Left lung (tissue), 10 donors: ENCODE measurements around the gene EPHA7. TPM values are rescaled to one million over a fixed set of nuclear protein-coding genes. Genes with fewer than 3 reads are reported as not detected.

Experiments used
- ATAC-seq: fragments of 200-7000 bp; cut with Tn5 transposase; one replicate; pipeline ENCODE4 v1.9.1; 2020; ENCODE audit warnings: moderate library complexity
- DNase-seq, 4 donors: peaks; one replicate each; pipeline ENCODE4 v3.0.0-alpha.2; 2013 to 2020
- H3K27ac ChIP-seq, 2 donors: fragments of 200-600 bp; sonication (generic) in 1 of 2; one replicate each; pipeline versions ENCODE4 v1.5.0 to v1.8.0; 2020 to 2021
- H3K27me3 ChIP-seq, 2 donors: fragments of 200-600 bp; sonication (generic) in 1 of 2; one replicate each; pipeline versions ENCODE4 v1.5.0 to v1.8.0; 2020 to 2021
- H3K36me3 ChIP-seq, 2 donors: fragments of 200-600 bp; sonication (generic) in 1 of 2; one replicate each; pipeline versions ENCODE4 v1.5.0 to v1.8.0; 2020 to 2021
- H3K4me1 ChIP-seq, 2 donors: fragments of 200-600 bp; one replicate each; pipeline ENCODE4 v1.8.0; 2021
- H3K4me3 ChIP-seq, 2 donors: fragments of 200-600 bp; sonication (generic) in 1 of 2; one replicate each; pipeline versions ENCODE4 v1.5.0 to v1.8.0; 2020 to 2021; ENCODE audit warnings: mild to moderate bottlenecking in 1 of 2
- H3K9me3 ChIP-seq, 2 donors: fragments of 200-600 bp; sonication (generic) in 1 of 2; one replicate each; pipeline versions ENCODE4 v1.5.0 to v1.8.0; 2020 to 2021
- intact Hi-C, 2 donors: fragments of 100-400 bp; cut with DNase I; formaldehyde crosslinking; loops; one replicate each; pipeline versions ENCODE4 v1.11.2 to v1.14.2; 2022
- polyA plus RNA-seq, 6 donors: library from polyadenylated mRNA; unstranded; fragments of 120-200 nt; gene quantifications; one replicate each; pipeline ENCODE4 v1.2.1, GENCODE V29; 2013; ENCODE audit not compliant: insufficient read length in 6 of 6
- total RNA-seq, 2 donors: library from RNA; stranded (reverse); fragmentation: NEBNext Ultra II Directional; extraction: Animal tissue kit (Norgen Biotek cat#: 25700); gene quantifications; one replicate each; pipeline ENCODE4 v1.2.1, GENCODE V29; 2021
- TF ChIP-seq, protein P1 (sequence below), 2 donors: fragments of 200-600 bp; sonication (generic) in 1 of 2; IDR thresholded peaks; one replicate each; pipeline versions ENCODE4 v1.5.0 to v1.8.0; 2021; ENCODE audit warnings: antibody characterized with exemption in 2 of 2
- donor health status: DM: no; HTN: yes; CAD: no.
- donor health status: DM: no; HTN: no; CAD: no.

The EPHA7 gene
- total and polyA plus RNA-seq, 8 donors = 0.09 to 23.9 (median 19.3) TPM

DNA sequence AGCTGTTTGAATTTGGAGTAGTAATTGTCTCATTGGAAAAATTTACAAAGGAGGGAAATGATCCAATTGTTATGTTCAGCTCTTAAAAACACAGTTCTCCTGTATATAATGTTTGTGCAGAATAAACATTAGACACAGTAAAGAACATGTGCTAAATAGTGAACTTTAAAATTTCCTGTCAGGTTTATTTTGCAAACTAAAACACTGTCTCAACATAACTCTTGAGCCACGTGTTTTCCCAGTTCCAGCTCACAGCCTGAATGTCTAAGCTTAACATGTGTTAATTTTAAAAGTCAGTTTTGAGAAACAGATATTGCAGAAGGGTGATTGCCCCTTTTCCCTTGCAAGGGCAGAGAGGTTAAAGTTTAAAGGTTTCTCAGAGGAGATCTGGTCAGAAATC is 20.6 kb downstream of the EPHA7 start:
- ATAC-seq (no peak), DNase-seq (no peak)
- Histone ChIP-seq H3K9me3 (no peaks in the 10 kb centered on the region), H3K4me1 (no peaks in the 10 kb centered on the region), H3K27ac (no peak overlapping the region), H3K36me3 (no peaks in the 10 kb centered on the region), H3K27me3 (no peaks in the 10 kb centered on the region), H3K4me3 (no peak overlapping the region)
- intact Hi-C loops = no loop called here
- TF ChIP-seq, protein P1, sequence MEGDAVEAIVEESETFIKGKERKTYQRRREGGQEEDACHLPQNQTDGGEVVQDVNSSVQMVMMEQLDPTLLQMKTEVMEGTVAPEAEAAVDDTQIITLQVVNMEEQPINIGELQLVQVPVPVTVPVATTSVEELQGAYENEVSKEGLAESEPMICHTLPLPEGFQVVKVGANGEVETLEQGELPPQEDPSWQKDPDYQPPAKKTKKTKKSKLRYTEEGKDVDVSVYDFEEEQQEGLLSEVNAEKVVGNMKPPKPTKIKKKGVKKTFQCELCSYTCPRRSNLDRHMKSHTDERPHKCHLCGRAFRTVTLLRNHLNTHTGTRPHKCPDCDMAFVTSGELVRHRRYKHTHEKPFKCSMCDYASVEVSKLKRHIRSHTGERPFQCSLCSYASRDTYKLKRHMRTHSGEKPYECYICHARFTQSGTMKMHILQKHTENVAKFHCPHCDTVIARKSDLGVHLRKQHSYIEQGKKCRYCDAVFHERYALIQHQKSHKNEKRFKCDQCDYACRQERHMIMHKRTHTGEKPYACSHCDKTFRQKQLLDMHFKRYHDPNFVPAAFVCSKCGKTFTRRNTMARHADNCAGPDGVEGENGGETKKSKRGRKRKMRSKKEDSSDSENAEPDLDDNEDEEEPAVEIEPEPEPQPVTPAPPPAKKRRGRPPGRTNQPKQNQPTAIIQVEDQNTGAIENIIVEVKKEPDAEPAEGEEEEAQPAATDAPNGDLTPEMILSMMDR (IDR thresholded peaks at IDR 0.05) = no peak

DNA sequence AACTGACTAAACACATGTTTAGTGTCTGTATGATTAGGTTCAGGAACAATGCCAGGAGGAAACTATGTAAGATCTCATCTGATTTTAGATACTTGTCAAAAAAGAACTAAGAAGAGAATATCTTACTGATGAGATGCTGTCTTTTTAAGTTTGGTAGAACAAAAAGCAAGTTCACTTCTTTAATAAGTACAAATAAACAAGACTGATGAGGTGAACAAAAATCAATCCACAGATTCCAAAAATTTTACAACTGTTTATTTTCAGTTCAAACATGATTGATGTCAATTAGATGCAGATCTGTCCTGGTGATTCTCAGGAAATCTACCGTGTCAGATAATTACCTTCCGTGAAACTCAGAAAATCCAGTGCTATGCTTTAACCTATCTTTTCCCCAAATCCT is 24.9 kb downstream of the EPHA7 start:
- ATAC-seq (no peak), DNase-seq (no peak)
- Histone ChIP-seq H3K4me1 (no peaks in the 10 kb centered on the region), H3K36me3 (no peaks in the 10 kb centered on the region), H3K27me3 (no peaks in the 10 kb centered on the region), H3K27ac (no peak overlapping the region), H3K9me3 (no peaks in the 10 kb centered on the region), H3K4me3 (no peak overlapping the region)
- TF ChIP-seq, protein P1 (IDR thresholded peaks at IDR 0.05) = no peak
- intact Hi-C loops = no loop called here

DNA sequence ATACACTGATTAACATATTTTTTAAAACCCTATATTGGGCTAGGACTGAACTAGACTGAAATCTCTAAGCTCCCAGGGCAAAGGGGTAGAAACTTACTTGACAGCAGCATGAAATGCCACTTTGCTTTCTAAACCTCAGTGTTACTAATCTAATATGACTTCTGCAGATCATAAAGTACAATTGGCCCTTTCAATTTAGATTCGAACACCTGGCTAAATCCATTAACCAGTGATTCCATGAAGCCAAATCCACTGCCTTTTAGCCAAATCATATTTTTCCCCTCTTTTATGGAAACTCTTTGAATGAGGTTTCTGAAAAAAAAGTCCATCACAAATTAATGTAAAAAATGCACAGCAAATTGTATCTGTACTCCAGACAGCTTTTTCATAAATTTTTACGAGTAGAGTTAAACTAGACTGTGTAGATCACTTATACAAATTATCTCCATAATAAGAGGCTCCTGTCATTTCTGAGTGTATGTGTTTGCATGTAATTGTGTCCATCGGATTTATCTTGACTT is 25.7 kb downstream of the EPHA7 start:
- Histone ChIP-seq H3K36me3 (no peaks in the 10 kb centered on the region), H3K27me3 (no peaks in the 10 kb centered on the region), H3K27ac (no peak overlapping the region), H3K4me3 (no peak overlapping the region), H3K4me1 (no peaks in the 10 kb centered on the region), H3K9me3 (no peaks in the 10 kb centered on the region)
- no peak for ATAC-seq
- intact Hi-C loops = no loop called here
- TF ChIP-seq, protein P1 (IDR thresholded peaks at IDR 0.05) = no peak
- DNase-seq = no peak

DNA sequence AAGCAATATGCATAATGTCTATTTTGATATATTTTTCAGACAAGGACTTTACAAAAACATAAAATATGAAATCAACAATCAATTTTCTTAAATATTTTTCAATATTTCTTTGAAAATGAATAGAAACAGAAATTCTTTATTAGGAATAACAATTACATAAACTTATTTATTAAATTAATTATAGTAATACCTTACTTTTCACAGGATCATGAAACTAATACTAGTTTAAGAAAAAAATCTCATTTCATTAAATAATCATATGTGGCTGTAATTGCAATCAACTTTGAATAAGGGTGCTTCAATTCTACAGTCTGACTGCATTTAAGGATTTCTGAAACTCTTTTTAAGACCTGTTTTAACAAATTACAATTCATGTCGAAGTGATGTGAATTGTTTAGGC is 26.6 kb downstream of the EPHA7 start:
- TF ChIP-seq, protein P1 (IDR thresholded peaks at IDR 0.05) = no peak
- Histone ChIP-seq H3K27me3 (no peaks in the 10 kb centered on the region), H3K9me3 (no peaks in the 10 kb centered on the region), H3K36me3 (no peaks in the 10 kb centered on the region), H3K4me3 (no peak overlapping the region), H3K4me1 (no peaks in the 10 kb centered on the region), H3K27ac (no peak overlapping the region)
- ATAC-seq (no peak), DNase-seq (no peak)
- intact Hi-C loops = no loop called here

DNA sequence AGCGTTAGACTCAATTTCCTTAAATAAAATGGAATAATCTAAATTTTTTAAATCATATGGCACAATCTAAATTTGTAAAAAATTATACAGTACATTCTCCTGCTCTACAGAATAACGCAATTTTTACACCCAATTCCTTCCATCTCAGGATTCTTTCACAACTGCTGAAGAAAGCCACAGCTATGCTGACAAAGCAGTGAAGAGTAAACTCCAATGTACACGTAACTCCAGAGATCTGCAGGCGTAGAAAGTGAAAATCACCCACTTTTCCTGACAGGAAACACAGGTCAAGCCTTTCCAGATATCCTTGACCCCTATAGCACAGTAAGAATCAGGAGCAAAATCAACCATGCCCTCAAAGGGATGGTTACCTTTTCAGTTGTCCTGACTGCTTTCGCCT is 27.4 kb downstream of the EPHA7 start:
- intact Hi-C loops = no loop called here
- no peaks in the 10 kb centered on the region for H3K9me3 ChIP-seq
- DNase-seq (no peak), ATAC-seq (no peak)
- TF ChIP-seq, protein P1 (IDR thresholded peaks at IDR 0.05) = no peak
- H3K4me3 ChIP-seq = no peak overlapping the region
- no peak overlapping the region for H3K27ac ChIP-seq
- H3K4me1 ChIP-seq = no peaks in the 10 kb centered on the region
- H3K36me3 ChIP-seq = no peaks in the 10 kb centered on the region
- H3K27me3 ChIP-seq = no peaks in the 10 kb centered on the region
